ENCODE data around the gene KCTD6.

The KCTD6 gene

GRCh38 chr3:58491506-58492402 is at the start of gene KCTD6:
KCTD6 (plus strand) TSS chr3:58492096; CDS start chr3:58498756, 6,660 bp downstream.
- peak; percentile 93 for DNase-seq

- DNase-seq = no peak
Measured at GRCh38 chr3:58452176-58452575, 39.7 kb upstream of the KCTD6 start.

DNA sequence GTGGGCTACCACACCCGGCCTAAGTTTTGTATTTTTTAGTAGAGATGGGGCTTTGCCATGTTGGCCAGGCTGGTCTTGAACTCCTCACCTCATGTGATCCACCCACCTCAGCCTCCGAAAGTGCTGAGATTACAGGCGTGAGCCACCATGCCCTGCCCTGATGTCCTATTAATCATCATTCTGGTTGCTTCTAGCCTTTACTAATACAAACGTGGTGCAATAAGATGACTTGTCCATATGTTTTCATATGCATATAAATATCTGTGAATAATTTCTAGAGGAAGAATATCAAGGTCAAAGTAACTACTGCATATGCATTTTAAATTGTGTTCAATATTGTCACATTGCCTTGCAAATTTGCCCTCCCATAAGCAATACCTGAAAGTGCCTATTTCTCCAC is 32.7 kb upstream of the KCTD6 start:
- no peak for DNase-seq

GRCh38 chr3:58462829-58463180 is 29.1 kb upstream of the KCTD6 start:
- no peak for DNase-seq

DNA sequence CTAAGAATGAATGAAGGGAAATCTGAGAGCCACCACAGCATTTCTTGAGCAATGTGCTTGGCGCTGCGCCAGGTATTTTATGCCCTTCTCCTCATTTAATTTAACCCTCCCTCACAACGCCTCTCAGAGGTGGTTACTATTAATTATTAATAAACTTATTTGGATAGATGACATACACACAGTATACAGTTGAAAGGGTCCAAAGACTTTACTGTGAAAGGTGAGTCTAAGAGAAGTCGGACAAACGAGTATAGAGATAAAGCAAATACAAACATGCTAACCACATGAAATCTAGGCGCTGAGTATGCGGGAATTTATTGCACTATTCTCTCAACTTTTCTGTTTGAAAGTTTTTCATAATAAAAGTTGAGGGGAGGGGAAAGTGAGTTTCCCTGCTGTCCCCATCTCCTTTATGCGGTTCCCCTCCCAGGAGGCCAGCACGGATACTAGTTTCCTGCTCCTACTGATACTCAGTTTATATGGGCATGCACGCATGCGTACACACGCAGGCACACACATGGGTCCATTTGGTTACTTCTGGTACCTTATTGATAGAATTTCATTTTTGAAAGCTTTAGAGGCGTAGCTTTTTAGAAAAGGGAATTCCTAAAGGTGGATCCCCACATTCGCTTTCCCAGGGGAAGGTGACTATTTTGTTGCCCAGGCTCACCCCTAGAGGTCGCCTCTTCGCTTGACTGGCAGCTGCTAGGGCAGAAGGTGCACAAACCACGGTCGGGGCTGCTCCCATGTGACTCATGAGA is 28.5 kb upstream of the KCTD6 start:
- DNase-seq = peak; percentile 82

GRCh38 chr3:58463942-58464271 is 28.0 kb upstream of the KCTD6 start:
- no peak for DNase-seq

DNA sequence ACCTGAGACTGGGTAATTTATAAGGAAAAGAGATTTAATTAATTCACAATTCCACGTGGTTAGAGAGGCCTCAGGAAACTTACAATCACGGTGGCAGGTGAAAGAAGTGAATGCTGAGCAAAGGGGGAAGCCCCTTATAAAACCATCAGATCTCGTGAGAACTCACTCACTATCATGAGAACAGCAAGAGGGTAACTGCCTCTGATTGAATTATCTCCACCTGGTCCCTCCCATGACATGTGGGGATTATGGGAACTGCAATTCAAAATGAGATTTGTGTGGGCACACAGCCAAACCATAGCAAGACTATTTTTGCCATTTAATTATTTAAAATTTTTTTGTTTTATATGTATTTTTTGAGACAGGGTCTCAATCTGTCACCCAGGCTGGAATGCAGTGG is 27.0 kb upstream of the KCTD6 start:
- DNase-seq = no peak

DNA sequence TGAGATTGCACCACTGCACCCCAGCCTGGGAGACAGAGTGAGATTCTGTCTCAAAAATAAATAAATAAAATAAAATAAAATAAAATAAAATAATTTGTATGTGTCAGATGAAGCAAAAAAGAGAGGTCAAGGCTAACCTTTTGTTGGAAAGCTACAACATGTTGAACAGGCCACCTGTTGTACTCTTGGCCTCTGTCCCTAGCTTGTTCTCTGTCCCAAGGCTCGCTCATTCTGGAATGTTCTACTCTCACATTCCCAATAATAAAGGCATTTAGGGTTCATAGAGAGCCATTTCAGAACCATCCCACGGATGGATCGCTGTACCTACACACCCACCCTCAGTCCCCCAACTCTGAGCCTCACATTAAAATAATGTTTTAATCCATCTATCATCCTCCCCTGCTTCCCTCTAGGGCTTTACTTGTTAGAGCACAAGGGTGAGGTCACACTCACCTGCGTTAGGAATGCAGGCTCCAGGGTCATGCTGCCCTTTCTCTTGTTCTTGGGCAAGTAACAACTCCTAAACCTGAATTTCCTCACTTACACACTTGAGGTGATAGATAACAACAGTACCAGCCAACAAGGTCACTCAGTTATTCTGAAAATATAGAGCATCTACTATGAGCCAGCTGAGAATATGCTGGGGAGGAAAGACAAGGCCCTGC is 24.9 kb upstream of the KCTD6 start:
- DNase-seq = no peak

- DNase-seq = no peak
Measured at GRCh38 chr3:58469096-58469495, 22.8 kb upstream of the KCTD6 start.

- DNase-seq = no peak
Measured at GRCh38 chr3:58470363-58471024, 21.4 kb upstream of the KCTD6 start.

GRCh38 chr3:58471025-58471887 is 20.6 kb upstream of the KCTD6 start:
- DNase-seq = peak; percentile 52

DNA sequence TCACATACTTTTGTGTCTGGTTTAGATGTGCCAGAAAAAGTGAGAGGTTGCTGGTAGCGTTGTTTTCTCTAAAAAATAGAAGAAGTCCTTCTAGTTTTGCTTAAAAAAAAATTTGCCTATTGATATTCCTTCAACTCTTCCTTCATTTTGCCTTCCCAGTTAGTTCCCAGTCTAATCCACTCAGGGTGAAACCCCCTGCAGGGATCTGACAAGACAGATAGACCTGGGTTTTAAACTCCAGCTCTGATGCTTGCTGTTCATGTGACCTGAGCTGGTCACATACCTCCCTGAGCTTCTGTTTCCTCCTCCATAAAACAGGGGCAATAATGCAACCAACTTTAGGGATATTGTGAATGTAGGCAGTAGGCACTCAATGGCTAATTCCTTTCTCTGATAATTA is 18.6 kb upstream of the KCTD6 start:
- no peak for DNase-seq

GRCh38 chr3:58474348-58474911 is 17.5 kb upstream of the KCTD6 start:
- no peak for DNase-seq

GRCh38 chr3:58474967-58475578 is 16.8 kb upstream of the KCTD6 start:
- no peak for DNase-seq

- DNase-seq = no peak
Measured at GRCh38 chr3:58478781-58479180, 13.1 kb upstream of the KCTD6 start.

DNA sequence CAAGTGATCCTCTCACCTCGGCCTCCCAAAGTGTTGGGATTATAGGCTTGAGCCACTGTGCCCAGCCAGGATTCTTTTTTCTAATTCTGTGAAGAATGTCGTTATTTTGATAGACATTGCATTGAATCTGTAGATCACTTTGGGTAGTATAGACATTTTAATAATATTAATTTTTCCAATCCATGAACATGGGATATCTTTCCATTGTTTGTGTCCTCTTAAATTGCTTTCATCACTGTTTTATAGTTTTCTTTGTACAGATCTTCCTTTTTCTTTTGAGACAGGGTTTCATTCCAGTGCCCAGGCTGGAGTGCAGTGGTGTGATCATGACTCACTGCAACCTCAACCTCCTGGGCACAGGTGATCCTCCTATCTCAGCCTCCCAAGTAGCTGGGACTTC is 11.6 kb upstream of the KCTD6 start:
- DNase-seq = no peak

DNA sequence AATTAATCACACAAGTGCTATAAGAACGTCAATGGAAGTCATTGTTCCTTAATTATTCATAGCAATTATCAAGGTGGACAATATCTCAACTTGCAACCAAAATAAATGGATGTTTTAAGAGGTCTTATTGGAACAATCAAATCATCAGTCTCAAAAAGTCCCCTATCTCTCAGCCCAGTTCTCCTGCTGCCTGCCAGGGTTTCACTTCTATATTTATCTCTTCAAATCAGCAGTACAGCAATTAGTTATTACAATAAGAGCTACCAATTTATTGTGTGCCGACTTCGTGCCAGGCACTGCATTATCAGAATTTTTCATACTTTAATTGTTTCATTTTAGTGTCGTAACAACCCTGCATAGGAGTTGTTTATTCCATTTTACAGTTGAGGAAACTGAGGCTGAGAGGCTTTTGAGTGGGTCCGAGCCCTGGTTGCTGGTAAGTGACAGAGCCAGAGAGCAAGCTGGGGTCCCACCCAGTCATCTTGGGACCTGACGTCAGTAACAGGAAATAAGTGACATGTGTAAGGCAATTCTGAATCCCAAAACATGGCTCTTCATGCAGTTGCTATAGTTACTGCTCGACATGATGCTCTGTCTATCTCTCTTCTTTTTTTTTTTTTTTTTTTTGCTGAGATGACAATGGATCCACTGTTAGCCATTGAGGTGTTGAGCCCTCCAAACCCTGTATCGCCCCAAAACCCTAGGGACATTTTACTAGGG is 8.8 kb upstream of the KCTD6 start:
- DNase-seq = no peak

- no peak for DNase-seq
Measured at GRCh38 chr3:58484045-58484721, 7.7 kb upstream of the KCTD6 start.

- no peak for DNase-seq
Measured at GRCh38 chr3:58484722-58485069, 7.2 kb upstream of the KCTD6 start.

GRCh38 chr3:58485801-58486435 is 6.0 kb upstream of the KCTD6 start:
- no peak for DNase-seq

Measured in CD4-positive, alpha-beta T cell treated with Interleukin-6 for 4 hours (primary cell).